ENCODE measurements around the gene PRIMPOL. TPM values are rescaled to one million over a fixed set of nuclear protein-coding genes. Genes with fewer than 3 reads are reported as not detected.

The PRIMPOL gene
- total and polyA plus RNA-seq, 9 of the 15 experiments (the other 6 are each of a cell fraction or from before 2014, with no cell fraction given) = 11.0 to 32.0 (median 16.1) TPM

DNA sequence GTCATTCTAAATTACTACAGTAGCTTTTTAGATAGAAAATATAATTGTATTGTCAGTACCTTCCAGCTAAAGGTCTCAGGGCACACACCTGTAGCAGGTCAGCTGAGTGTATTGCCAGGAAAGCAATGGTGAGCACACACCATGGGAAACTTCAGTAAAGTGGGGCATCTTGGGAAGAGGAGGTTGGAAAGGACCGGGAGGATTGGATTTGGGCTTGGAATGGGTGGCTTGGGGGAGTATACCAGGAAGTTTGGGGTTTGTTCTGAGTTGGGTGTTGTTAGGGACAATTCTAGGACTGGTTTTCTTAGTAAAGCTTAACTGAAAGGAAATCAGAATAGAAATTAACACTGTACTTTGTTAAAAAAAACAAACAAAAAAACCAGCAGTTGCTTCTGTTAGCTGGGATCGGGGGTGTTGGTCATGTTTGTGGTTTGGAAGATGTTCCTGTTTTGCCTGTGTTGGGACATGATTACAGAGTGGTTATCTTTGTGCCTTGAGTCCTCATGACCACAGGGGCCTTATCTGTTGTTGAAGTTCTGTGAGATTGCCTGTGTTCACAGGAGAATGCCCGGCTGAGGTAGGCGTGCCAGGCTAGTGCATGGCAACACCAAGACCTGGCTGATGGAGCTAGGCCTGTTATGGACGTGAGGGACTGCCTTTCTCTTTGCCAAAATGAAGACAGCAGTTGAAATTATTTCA lies 35.1 kb downstream of the PRIMPOL start (continued):
- TF ChIP-seq, protein P1, sequence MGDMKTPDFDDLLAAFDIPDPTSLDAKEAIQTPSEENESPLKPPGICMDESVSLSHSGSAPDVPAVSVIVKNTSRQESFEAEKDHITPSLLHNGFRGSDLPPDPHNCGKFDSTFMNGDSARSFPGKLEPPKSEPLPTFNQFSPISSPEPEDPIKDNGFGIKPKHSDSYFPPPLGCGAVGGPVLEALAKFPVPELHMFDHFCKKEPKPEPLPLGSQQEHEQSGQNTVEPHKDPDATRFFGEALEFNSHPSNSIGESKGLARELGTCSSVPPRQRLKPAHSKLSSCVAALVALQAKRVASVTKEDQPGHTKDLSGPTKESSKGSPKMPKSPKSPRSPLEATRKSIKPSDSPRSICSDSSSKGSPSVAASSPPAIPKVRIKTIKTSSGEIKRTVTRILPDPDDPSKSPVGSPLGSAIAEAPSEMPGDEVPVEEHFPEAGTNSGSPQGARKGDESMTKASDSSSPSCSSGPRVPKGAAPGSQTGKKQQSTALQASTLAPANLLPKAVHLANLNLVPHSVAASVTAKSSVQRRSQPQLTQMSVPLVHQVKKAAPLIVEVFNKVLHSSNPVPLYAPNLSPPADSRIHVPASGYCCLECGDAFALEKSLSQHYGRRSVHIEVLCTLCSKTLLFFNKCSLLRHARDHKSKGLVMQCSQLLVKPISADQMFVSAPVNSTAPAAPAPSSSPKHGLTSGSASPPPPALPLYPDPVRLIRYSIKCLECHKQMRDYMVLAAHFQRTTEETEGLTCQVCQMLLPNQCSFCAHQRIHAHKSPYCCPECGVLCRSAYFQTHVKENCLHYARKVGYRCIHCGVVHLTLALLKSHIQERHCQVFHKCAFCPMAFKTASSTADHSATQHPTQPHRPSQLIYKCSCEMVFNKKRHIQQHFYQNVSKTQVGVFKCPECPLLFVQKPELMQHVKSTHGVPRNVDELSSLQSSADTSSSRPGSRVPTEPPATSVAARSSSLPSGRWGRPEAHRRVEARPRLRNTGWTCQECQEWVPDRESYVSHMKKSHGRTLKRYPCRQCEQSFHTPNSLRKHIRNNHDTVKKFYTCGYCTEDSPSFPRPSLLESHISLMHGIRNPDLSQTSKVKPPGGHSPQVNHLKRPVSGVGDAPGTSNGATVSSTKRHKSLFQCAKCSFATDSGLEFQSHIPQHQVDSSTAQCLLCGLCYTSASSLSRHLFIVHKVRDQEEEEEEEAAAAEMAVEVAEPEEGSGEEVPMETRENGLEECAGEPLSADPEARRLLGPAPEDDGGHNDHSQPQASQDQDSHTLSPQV (IDR thresholded peaks at IDR 0.05) = peak; percentile 76
- TF ChIP-seq NCOA2 (IDR thresholded peaks at IDR 0.05; ENCODE audit: partially characterized antibody in 2 of 2) (peak; percentile 66 to 74), NFE2L1 (tag; IDR thresholded peaks at IDR 0.05; ENCODE audit: borderline replicate concordance, low read depth) (no peak), GATAD2A (IDR thresholded peaks at IDR 0.05) (peak; percentile 98), ZNF695 (CRISPR knock-in tag; IDR thresholded peaks at IDR 0.05) (no peak), FOXA3 (CRISPR knock-in tag; conservative IDR thresholded peaks at IDR 0.05 in 1 of 2, IDR thresholded peaks at IDR 0.05 in 1 of 2) (peak; percentile 53 to 60; a peak in 3 of 4 replicates), ZNF76 (CRISPR knock-in tag; IDR thresholded peaks at IDR 0.05; ENCODE audit: borderline replicate concordance) (no peak), TRIM24 (IDR thresholded peaks at IDR 0.05) (peak; percentile 93 to 95)
- TF ChIP-seq, protein P2, sequence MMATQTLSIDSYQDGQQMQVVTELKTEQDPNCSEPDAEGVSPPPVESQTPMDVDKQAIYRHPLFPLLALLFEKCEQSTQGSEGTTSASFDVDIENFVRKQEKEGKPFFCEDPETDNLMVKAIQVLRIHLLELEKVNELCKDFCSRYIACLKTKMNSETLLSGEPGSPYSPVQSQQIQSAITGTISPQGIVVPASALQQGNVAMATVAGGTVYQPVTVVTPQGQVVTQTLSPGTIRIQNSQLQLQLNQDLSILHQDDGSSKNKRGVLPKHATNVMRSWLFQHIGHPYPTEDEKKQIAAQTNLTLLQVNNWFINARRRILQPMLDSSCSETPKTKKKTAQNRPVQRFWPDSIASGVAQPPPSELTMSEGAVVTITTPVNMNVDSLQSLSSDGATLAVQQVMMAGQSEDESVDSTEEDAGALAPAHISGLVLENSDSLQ (IDR thresholded peaks at IDR 0.05) = no peak
- TF ChIP-seq, protein P3, sequence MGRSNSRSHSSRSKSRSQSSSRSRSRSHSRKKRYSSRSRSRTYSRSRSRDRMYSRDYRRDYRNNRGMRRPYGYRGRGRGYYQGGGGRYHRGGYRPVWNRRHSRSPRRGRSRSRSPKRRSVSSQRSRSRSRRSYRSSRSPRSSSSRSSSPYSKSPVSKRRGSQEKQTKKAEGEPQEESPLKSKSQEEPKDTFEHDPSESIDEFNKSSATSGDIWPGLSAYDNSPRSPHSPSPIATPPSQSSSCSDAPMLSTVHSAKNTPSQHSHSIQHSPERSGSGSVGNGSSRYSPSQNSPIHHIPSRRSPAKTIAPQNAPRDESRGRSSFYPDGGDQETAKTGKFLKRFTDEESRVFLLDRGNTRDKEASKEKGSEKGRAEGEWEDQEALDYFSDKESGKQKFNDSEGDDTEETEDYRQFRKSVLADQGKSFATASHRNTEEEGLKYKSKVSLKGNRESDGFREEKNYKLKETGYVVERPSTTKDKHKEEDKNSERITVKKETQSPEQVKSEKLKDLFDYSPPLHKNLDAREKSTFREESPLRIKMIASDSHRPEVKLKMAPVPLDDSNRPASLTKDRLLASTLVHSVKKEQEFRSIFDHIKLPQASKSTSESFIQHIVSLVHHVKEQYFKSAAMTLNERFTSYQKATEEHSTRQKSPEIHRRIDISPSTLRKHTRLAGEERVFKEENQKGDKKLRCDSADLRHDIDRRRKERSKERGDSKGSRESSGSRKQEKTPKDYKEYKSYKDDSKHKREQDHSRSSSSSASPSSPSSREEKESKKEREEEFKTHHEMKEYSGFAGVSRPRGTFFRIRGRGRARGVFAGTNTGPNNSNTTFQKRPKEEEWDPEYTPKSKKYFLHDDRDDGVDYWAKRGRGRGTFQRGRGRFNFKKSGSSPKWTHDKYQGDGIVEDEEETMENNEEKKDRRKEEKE (IDR thresholded peaks at IDR 0.05; ENCODE audit: borderline replicate concordance in 1 of 2, control insufficient read depth in 1 of 2, low read depth in 2 of 2, low read length in 1 of 2) = peak in 1 of 2 experiments; percentile 79; a peak in 1 of 4 replicates
- TF ChIP-seq, protein P4, sequence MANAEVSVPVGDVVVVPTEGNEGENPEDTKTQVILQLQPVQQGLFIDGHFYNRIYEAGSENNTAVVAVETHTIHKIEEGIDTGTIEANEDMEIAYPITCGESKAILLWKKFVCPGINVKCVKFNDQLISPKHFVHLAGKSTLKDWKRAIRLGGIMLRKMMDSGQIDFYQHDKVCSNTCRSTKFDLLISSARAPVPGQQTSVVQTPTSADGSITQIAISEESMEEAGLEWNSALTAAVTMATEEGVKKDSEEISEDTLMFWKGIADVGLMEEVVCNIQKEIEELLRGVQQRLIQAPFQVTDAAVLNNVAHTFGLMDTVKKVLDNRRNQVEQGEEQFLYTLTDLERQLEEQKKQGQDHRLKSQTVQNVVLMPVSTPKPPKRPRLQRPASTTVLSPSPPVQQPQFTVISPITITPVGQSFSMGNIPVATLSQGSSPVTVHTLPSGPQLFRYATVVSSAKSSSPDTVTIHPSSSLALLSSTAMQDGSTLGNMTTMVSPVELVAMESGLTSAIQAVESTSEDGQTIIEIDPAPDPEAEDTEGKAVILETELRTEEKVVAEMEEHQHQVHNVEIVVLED (CRISPR knock-in tag; IDR thresholded peaks at IDR 0.05) = no peak
- TF ChIP-seq, protein P5, sequence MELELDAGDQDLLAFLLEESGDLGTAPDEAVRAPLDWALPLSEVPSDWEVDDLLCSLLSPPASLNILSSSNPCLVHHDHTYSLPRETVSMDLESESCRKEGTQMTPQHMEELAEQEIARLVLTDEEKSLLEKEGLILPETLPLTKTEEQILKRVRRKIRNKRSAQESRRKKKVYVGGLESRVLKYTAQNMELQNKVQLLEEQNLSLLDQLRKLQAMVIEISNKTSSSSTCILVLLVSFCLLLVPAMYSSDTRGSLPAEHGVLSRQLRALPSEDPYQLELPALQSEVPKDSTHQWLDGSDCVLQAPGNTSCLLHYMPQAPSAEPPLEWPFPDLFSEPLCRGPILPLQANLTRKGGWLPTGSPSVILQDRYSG (tag; conservative IDR thresholded peaks at IDR 0.05; ENCODE audit: low read depth) = no peak; the same call in 1 of the 2 replicates

Data from K562 (cell line).